ENCODE measurements around the gene CFAP77.

CFAP77 gene

DNA sequence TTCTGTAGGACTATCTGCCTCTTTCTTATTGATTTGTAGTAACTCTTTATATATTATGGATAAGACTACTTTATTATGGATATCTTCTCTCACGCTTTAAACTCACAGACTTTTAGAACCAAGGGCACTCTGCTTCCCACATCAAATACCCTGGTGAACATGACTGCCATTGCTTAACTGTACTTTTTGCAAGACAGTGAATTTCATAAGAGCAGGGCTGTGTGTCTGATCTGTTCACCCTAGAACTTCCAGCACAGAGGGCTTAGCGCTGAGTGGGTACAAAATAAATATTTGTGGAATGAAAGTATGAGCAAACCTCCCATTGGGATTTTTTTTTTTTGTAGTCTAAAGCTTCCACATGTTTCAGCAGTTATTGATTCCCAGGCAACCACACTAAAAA is 84.8 kb downstream of the CFAP77 start:
- Histone ChIP-seq H3K9me3 (ENCODE audit: severe bottlenecking) (peaks cover 22% of the 10 kb centered on the region), H3K27ac (no peak overlapping the region), H3K4me3 (ENCODE audit: low read depth, low read length) (no peak overlapping the region), H3K36me3 (no peaks in the 10 kb centered on the region), H3K27me3 (ENCODE audit: insufficient read depth, low read depth, severe bottlenecking) (no peaks in the 10 kb centered on the region)
- no peak for DNase-seq
- TF ChIP-seq, protein P1, sequence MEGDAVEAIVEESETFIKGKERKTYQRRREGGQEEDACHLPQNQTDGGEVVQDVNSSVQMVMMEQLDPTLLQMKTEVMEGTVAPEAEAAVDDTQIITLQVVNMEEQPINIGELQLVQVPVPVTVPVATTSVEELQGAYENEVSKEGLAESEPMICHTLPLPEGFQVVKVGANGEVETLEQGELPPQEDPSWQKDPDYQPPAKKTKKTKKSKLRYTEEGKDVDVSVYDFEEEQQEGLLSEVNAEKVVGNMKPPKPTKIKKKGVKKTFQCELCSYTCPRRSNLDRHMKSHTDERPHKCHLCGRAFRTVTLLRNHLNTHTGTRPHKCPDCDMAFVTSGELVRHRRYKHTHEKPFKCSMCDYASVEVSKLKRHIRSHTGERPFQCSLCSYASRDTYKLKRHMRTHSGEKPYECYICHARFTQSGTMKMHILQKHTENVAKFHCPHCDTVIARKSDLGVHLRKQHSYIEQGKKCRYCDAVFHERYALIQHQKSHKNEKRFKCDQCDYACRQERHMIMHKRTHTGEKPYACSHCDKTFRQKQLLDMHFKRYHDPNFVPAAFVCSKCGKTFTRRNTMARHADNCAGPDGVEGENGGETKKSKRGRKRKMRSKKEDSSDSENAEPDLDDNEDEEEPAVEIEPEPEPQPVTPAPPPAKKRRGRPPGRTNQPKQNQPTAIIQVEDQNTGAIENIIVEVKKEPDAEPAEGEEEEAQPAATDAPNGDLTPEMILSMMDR (IDR thresholded peaks at IDR 0.05; ENCODE audit: low read depth, low read length) = no peak

DNA sequence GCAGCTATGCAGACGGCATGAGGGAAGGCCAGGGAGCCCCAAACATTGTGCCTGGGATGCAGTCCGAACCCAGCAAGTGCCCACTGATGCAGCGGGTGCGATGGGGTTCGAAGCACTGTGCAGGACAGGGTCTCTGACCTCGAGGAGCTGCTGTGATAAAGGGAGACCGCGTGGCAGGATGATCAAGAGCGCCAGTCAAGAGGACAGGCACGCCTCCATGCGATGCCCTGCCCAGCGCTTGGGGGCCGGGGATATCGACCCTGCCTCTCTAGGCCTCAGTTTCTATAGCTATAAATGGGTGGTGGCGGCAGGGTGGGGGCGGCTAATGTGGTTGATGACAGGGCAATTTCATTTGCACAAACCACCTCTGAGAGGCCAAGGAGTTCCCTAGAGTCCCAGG is 87.7 kb downstream of the CFAP77 start:
- no peak overlapping the region for H3K4me3 ChIP-seq (ENCODE audit: low read depth, low read length)
- TF ChIP-seq, protein P1 (IDR thresholded peaks at IDR 0.05; ENCODE audit: low read depth, low read length) = no peak
- no peaks in the 10 kb centered on the region for H3K27me3 ChIP-seq (ENCODE audit: insufficient read depth, low read depth, severe bottlenecking)
- no peak for DNase-seq
- peaks cover 22% of the 10 kb centered on the region for H3K9me3 ChIP-seq (ENCODE audit: severe bottlenecking)
- H3K27ac ChIP-seq = no peak overlapping the region
- no peaks in the 10 kb centered on the region for H3K36me3 ChIP-seq

DNA sequence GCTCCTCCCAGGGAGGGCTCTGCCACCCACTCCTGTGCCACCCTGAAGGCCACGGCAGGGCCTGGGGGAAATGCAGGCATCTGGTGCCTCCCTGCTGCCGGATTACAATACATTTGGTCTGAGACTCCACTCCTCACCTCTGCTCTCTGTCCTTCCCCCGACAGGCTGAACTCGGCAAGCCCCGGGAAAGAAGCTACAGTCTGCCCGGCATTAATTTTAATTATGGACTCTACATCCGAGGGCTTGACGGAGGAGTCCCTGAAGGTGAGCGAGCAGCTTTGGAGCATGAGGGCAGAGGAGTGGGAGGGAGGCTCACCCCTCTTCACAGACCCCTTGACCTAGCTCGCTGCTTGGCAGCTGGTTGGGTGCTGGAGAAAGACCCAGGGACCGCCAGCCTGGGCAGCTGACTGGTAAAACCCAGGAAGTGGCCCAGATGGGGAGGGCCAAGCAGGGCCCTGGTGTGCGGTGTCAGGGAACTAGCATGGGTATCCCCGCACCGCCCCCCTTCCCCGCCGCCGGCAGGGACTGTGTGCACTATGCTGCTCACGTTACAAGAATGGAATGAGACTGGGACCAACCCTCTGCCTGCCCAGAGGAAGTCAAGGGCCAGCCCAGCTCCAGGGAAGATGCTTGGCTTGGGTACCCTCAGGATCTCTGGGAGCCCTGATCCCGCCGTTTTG is 88.7 kb downstream of the CFAP77 start:
- no peak overlapping the region for H3K27ac ChIP-seq
- no peaks in the 10 kb centered on the region for H3K36me3 ChIP-seq
- TF ChIP-seq, protein P1 (IDR thresholded peaks at IDR 0.05; ENCODE audit: low read depth, low read length) = no peak
- DNase-seq = no peak
- H3K27me3 ChIP-seq (ENCODE audit: insufficient read depth, low read depth, severe bottlenecking) = no peaks in the 10 kb centered on the region
- H3K9me3 ChIP-seq (ENCODE audit: severe bottlenecking) = peaks cover 14% of the 10 kb centered on the region
- no peak overlapping the region for H3K4me3 ChIP-seq (ENCODE audit: low read depth, low read length)

DNA sequence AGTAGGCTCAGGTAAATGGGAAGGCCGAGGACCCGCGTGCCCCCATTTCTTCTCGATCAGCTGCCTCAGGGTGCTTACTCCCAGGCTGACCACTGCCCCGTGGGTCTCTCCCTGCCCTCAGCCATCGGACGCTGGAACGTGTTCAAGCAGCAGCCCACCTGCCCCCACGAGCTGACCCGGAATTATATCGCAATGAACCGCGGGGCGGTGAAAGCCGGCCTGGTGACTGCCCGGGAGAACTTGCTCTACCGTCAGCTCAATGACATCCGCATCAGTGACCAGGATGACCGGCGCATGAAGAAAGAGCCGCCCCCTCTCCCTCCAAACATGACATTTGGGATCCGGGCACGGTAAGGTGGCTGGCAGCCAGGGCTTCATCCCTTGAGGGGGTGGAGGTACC is 89.2 kb downstream of the CFAP77 start:
- TF ChIP-seq, protein P1 (IDR thresholded peaks at IDR 0.05; ENCODE audit: low read depth, low read length) = no peak
- peaks cover 8% of the 10 kb centered on the region for H3K9me3 ChIP-seq (ENCODE audit: severe bottlenecking)
- H3K36me3 ChIP-seq = no peaks in the 10 kb centered on the region
- H3K4me3 ChIP-seq (ENCODE audit: low read depth, low read length) = no peak overlapping the region
- DNase-seq = no peak
- H3K27me3 ChIP-seq (ENCODE audit: insufficient read depth, low read depth, severe bottlenecking) = no peaks in the 10 kb centered on the region
- H3K27ac ChIP-seq = no peak overlapping the region

DNA sequence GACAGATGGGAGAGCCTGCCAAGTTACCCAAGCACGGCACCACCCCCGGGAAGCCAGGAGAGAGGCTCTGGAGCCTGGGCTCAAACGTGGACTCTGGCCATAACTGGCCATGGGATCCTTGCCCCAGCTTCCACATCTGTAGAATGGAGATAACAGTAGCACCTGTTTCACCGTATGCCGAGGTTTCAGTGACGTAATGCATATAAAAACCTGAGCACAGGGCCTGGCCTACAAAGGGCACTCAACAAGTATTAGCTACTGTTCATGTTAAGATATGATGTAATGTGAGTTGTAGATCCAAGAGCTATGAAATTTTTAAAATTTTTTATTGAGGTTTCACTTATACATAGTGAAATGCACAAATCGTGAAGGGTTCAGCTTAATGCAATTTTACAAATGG is 90.2 kb downstream of the CFAP77 start:
- Histone ChIP-seq H3K27ac (no peak overlapping the region), H3K36me3 (no peaks in the 10 kb centered on the region), H3K9me3 (ENCODE audit: severe bottlenecking) (no peaks in the 10 kb centered on the region), H3K27me3 (ENCODE audit: insufficient read depth, low read depth, severe bottlenecking) (no peaks in the 10 kb centered on the region), H3K4me3 (ENCODE audit: low read depth, low read length) (no peak overlapping the region)
- TF ChIP-seq, protein P1 (IDR thresholded peaks at IDR 0.05; ENCODE audit: low read depth, low read length) = no peak
- no peak for DNase-seq

DNA sequence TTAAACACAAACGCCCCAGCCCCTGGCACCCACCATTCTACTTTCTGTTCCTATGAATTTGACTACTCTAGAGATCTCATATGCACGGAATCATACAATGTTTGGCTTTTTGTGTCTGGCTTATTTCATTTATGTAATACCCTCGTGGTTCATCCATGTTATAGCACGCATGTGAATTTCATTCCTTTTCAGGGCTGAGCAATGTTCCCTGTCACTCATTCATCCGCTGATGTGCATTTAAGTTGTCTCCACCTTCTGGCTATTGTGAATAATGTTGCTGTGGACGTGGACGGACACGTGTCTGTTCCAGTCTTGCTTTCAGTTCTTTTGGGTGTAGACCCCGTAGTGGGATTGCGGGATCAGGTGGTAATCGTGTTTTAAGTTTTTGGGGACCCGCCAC is 92.5 kb downstream of the CFAP77 start:
- no peak for DNase-seq
- H3K4me3 ChIP-seq (ENCODE audit: low read depth, low read length) = no peak overlapping the region
- H3K36me3 ChIP-seq = no peaks in the 10 kb centered on the region
- peaks cover 2% of the 10 kb centered on the region for H3K27me3 ChIP-seq (ENCODE audit: insufficient read depth, low read depth, severe bottlenecking)
- no peaks in the 10 kb centered on the region for H3K9me3 ChIP-seq (ENCODE audit: severe bottlenecking)
- TF ChIP-seq, protein P1 (IDR thresholded peaks at IDR 0.05; ENCODE audit: low read depth, low read length) = no peak
- no peak overlapping the region for H3K27ac ChIP-seq

Data from WERI-Rb-1 (cell line).